ENCODE results near the gene ABCB8. TPM values are rescaled to one million over a fixed set of nuclear protein-coding genes. Genes with fewer than 3 reads are reported as not detected.

The ABCB8 gene
- total and polyA plus RNA-seq, 9 of the 15 experiments (the other 6 are each of a cell fraction or from before 2014, with no cell fraction given), result 7.6 to 106 (median 36.3) TPM

DNA sequence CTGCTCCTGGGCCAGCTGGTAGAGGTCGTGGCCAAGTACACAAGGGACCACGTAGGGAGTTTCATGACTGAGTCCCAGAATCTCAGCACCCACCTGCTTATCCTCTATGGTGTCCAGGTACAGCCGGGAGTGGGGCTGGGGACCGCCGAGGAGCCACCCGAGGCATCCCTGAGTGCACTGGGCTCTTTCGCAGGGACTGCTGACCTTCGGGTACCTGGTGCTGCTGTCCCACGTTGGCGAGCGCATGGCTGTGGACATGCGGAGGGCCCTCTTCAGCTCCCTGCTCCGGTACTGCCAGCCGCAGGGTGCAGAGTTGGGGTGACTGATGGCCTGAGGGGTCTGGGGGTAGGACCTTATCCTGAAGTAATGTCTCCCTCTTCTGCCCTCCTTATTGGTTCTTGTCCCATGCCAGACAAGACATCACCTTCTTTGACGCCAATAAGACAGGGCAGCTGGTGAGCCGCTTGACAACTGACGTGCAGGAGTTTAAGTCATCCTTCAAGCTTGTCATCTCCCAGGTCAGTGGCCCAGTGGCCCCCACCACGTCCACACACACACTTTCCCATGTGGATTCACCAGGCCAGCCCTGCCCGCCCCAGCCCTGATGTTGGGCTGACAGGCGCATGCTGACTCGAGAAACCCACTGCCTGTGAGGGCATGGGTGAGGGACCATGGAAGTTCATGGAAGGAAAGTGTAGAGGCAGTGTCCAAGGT lies 6.2 kb downstream of the ABCB8 start:
- Histone ChIP-seq H3K9ac (ENCODE audit: insufficient read depth in 1 of 2, low read depth in 2 of 2, low read length in 2 of 2) (peak overlapping the region in 1 of 2 experiments; percentile 59; a peak in 2 of 4 replicates), H3K36me3 (ENCODE audit: control insufficient read depth, insufficient read depth, low read length) (peaks cover 76% of the 10 kb centered on the region; the same call in 2 of the 3 replicates), H3K79me2 (ENCODE audit: control insufficient read depth, insufficient read depth, low read length) (peaks cover 25% of the 10 kb centered on the region), H3K9me1 (ENCODE audit: control insufficient read depth, insufficient read depth, low read length) (no peaks in the 10 kb centered on the region), H2AFZ (ENCODE audit: low read depth, low read length) (no peak overlapping the region), H3K4me1 (replicated peaks in 1 of 2; ENCODE audit: control insufficient read depth in 2 of 2, insufficient read depth in 2 of 2, low read length in 2 of 2) (peaks cover 14 to 61% of the 10 kb centered on the region in 2 experiments), H3K9me3 (replicated peaks; ENCODE audit: control insufficient read depth, insufficient read depth, low read depth, low read length) (no peaks in the 10 kb centered on the region), H3K27ac (ENCODE audit: extremely low read depth, low read depth, low read length) (no peak overlapping the region), H3K4me2 (ENCODE audit: insufficient read depth, low read length) (no peak overlapping the region), H4K20me1 (replicated peaks; ENCODE audit: control insufficient read depth, insufficient read depth, low read length) (peaks cover under 1% of the 10 kb centered on the region), H3K27me3 (ENCODE audit: control insufficient read depth in 2 of 2, insufficient read depth in 2 of 2, low read length in 2 of 2) (no peaks in the 10 kb centered on the region), H3K4me3 (no peak overlapping the region)
- POLR2A ChIA-PET, result interaction anchor here (0.7 to 1.3 kb wide), 4 partner anchors 8 to 49 kb away, joined by 3 to 5 read pairs (median 3); partner anchors contain the start of genes FASTK and TMUB1
- intact Hi-C loops (cut with micrococcal nuclease), result no loop called here
- BruUV-seq (replicated peaks), result no TSS peak
- in situ Hi-C loops (cut with MboI), result no loop called here
- no peak for DNase-seq (ENCODE audit: extremely low read depth in 1 of 4, low spot score in 3 of 4)
- ATAC-seq, result no peak
- TF ChIP-seq POLR2G (IDR thresholded peaks at IDR 0.05; ENCODE audit: low read depth, low read length) (peak; percentile 21; the same call in 1 of the 2 replicates), MBD2 (IDR thresholded peaks at IDR 0.05; ENCODE audit: borderline replicate concordance, low read depth) (no peak)
- WGBS (ENCODE audit: insufficient coverage, low coverage, missing lambda C conversion rate), result 93% methylated on average over 21 of the region's 21 CpGs
- no peak for FAIRE-seq
- CTCF ChIA-PET (ENCODE audit: low intra/inter-chr PET ratio), result no interaction called here

DNA sequence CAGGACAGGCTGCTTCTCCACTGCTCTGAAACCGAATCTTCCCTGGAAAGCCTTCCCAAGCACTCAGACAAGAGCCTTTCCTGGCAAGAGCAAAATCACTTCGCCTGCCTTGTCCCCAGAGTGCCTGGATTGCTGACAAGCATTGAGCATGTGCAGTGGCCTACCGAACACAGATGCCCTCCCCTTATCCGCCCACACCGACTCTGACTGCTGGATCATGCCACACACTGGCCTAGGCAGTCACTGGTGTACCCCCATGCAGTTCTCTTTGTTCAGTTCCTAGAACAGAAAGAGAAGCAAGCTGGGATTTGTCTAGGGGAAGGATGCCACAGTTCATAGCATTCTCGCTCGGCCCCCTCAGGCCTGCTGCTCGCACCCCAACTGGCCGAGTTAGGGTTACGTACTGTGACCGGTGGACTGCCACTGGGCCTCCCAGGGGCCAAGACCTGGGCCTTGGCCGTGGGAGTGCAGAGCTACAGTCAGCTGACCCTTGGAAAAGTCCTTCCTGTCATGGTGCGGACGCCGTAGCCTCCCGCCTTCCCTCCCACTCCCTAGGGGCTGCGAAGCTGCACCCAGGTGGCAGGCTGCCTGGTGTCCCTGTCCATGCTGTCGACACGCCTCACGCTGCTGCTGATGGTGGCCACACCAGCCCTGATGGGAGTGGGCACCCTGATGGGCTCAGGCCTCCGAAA lies 6.9 kb downstream of the ABCB8 start:
- Histone ChIP-seq H2AFZ (ENCODE audit: low read depth, low read length) (no peak overlapping the region), H3K36me3 (ENCODE audit: control insufficient read depth, insufficient read depth, low read length) (peaks cover 70% of the 10 kb centered on the region; the same call in 2 of the 3 replicates), H3K4me1 (replicated peaks in 1 of 2; ENCODE audit: control insufficient read depth in 2 of 2, insufficient read depth in 2 of 2, low read length in 2 of 2) (peaks cover 16 to 63% of the 10 kb centered on the region in 2 experiments), H3K4me2 (ENCODE audit: insufficient read depth, low read length) (no peak overlapping the region), H3K27ac (ENCODE audit: extremely low read depth, low read depth, low read length) (no peak overlapping the region), H4K20me1 (replicated peaks; ENCODE audit: control insufficient read depth, insufficient read depth, low read length) (peaks cover 7% of the 10 kb centered on the region), H3K27me3 (ENCODE audit: control insufficient read depth in 2 of 2, insufficient read depth in 2 of 2, low read length in 2 of 2) (no peaks in the 10 kb centered on the region), H3K9me1 (ENCODE audit: control insufficient read depth, insufficient read depth, low read length) (peaks cover 6% of the 10 kb centered on the region), H3K9me3 (replicated peaks; ENCODE audit: control insufficient read depth, insufficient read depth, low read depth, low read length) (no peaks in the 10 kb centered on the region), H3K9ac (ENCODE audit: insufficient read depth in 1 of 2, low read depth in 2 of 2, low read length in 2 of 2) (peak overlapping the region in 1 of 2 experiments; percentile 11; a peak in 2 of 4 replicates), H3K79me2 (ENCODE audit: control insufficient read depth, insufficient read depth, low read length) (peaks cover 19% of the 10 kb centered on the region), H3K4me3 (no peak overlapping the region)
- CTCF ChIA-PET (ENCODE audit: low intra/inter-chr PET ratio), result no interaction called here
- FAIRE-seq, result no peak
- intact Hi-C loops (cut with micrococcal nuclease), result no loop called here
- BruUV-seq (replicated peaks), result no TSS peak
- no peak for DNase-seq (ENCODE audit: extremely low read depth in 1 of 4, low spot score in 3 of 4)
- 86% methylated on average over 21 of the region's 21 CpGs for WGBS (ENCODE audit: insufficient coverage, low coverage, missing lambda C conversion rate)
- no peak for ATAC-seq
- POLR2A ChIA-PET, result interaction anchor here (0.6 to 1.3 kb wide), 5 partner anchors 9 to 1140 kb away, joined by 3 to 5 read pairs (median 3); partner anchors contain the start of genes FASTK and TMUB1
- in situ Hi-C loops (cut with MboI), result no loop called here
- TF ChIP-seq, protein P1, sequence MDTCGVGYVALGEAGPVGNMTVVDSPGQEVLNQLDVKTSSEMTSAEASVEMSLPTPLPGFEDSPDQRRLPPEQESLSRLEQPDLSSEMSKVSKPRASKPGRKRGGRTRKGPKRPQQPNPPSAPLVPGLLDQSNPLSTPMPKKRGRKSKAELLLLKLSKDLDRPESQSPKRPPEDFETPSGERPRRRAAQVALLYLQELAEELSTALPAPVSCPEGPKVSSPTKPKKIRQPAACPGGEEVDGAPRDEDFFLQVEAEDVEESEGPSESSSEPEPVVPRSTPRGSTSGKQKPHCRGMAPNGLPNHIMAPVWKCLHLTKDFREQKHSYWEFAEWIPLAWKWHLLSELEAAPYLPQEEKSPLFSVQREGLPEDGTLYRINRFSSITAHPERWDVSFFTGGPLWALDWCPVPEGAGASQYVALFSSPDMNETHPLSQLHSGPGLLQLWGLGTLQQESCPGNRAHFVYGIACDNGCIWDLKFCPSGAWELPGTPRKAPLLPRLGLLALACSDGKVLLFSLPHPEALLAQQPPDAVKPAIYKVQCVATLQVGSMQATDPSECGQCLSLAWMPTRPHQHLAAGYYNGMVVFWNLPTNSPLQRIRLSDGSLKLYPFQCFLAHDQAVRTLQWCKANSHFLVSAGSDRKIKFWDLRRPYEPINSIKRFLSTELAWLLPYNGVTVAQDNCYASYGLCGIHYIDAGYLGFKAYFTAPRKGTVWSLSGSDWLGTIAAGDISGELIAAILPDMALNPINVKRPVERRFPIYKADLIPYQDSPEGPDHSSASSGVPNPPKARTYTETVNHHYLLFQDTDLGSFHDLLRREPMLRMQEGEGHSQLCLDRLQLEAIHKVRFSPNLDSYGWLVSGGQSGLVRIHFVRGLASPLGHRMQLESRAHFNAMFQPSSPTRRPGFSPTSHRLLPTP (IDR thresholded peaks at IDR 0.05; ENCODE audit: borderline replicate concordance, extremely low read depth, insufficient read length), result no peak
- TF ChIP-seq, protein P2, sequence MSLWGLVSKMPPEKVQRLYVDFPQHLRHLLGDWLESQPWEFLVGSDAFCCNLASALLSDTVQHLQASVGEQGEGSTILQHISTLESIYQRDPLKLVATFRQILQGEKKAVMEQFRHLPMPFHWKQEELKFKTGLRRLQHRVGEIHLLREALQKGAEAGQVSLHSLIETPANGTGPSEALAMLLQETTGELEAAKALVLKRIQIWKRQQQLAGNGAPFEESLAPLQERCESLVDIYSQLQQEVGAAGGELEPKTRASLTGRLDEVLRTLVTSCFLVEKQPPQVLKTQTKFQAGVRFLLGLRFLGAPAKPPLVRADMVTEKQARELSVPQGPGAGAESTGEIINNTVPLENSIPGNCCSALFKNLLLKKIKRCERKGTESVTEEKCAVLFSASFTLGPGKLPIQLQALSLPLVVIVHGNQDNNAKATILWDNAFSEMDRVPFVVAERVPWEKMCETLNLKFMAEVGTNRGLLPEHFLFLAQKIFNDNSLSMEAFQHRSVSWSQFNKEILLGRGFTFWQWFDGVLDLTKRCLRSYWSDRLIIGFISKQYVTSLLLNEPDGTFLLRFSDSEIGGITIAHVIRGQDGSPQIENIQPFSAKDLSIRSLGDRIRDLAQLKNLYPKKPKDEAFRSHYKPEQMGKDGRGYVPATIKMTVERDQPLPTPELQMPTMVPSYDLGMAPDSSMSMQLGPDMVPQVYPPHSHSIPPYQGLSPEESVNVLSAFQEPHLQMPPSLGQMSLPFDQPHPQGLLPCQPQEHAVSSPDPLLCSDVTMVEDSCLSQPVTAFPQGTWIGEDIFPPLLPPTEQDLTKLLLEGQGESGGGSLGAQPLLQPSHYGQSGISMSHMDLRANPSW (CRISPR knock-in tag; IDR thresholded peaks at IDR 0.05), result no peak
- TF ChIP-seq, protein P3, sequence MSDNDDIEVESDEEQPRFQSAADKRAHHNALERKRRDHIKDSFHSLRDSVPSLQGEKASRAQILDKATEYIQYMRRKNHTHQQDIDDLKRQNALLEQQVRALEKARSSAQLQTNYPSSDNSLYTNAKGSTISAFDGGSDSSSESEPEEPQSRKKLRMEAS (CRISPR knock-in tag; IDR thresholded peaks at IDR 0.05), result 0 out of 2 replicates have a peak, but pooled peaks have one; percentile 12

Data from K562 (cell line).